Ishikawa (cell line): ENCODE results near the gene IL15RA.

Experiments used
- CREB1 ChIP-seq: IDR thresholded peaks from 2 replicates; pipeline ENCODE4 v1.6.1; 2012; ENCODE audit warnings: low read depth
- EP300 ChIP-seq: IDR thresholded peaks from 2 replicates; pipeline ENCODE4 v1.6.1; 2012; ENCODE audit warnings: borderline replicate concordance
- MAX ChIP-seq: IDR thresholded peaks from 2 replicates; pipeline ENCODE4 v1.6.1; 2012
- TAF1 ChIP-seq: IDR thresholded peaks from 2 replicates; pipeline ENCODE4 v1.6.1; 2012; ENCODE audit warnings: low read depth, mild to moderate bottlenecking
- TF ChIP-seq, protein P1 (sequence below): IDR thresholded peaks from 2 replicates; pipeline ENCODE4 v1.6.1; 2012; ENCODE audit warnings: low read depth, mild to moderate bottlenecking

- no peak for TF ChIP-seq TAF1
- no peak for TF ChIP-seq EP300
- TF ChIP-seq MAX = no peak
- TF ChIP-seq CREB1 = no peak
- TF ChIP-seq, protein P1, sequence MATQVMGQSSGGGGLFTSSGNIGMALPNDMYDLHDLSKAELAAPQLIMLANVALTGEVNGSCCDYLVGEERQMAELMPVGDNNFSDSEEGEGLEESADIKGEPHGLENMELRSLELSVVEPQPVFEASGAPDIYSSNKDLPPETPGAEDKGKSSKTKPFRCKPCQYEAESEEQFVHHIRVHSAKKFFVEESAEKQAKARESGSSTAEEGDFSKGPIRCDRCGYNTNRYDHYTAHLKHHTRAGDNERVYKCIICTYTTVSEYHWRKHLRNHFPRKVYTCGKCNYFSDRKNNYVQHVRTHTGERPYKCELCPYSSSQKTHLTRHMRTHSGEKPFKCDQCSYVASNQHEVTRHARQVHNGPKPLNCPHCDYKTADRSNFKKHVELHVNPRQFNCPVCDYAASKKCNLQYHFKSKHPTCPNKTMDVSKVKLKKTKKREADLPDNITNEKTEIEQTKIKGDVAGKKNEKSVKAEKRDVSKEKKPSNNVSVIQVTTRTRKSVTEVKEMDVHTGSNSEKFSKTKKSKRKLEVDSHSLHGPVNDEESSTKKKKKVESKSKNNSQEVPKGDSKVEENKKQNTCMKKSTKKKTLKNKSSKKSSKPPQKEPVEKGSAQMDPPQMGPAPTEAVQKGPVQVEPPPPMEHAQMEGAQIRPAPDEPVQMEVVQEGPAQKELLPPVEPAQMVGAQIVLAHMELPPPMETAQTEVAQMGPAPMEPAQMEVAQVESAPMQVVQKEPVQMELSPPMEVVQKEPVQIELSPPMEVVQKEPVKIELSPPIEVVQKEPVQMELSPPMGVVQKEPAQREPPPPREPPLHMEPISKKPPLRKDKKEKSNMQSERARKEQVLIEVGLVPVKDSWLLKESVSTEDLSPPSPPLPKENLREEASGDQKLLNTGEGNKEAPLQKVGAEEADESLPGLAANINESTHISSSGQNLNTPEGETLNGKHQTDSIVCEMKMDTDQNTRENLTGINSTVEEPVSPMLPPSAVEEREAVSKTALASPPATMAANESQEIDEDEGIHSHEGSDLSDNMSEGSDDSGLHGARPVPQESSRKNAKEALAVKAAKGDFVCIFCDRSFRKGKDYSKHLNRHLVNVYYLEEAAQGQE = no peak
These were observed 41.7 kb downstream of the IL15RA start for GRCh38 chr10:5935628-5936027.
